ELF-1 (cell line): ENCODE results near the gene HM13.
"Not testable (repeated sequence)": the region's sequence is repeated elsewhere in the genome, so short reads cannot be mapped to it uniquely, and the experiment has no call there.

Experiments
- DNase-seq: peaks from one replicate; pipeline ENCODE4 v3.0.0-alpha.2; 2016; ENCODE audit warnings: low read depth, low spot score

Gene HM13

GRCh38 chr20:31500527-31500926 is 13.7 kb upstream of the HM13 start:
- DNase-seq: no peak

- DNase-seq: peak; percentile 94
These were observed 11.2 kb upstream of the HM13 start for GRCh38 chr20:31502884-31503673.

- DNase-seq: no peak
These were observed 8.3 kb upstream of the HM13 start for GRCh38 chr20:31505903-31506302.

GRCh38 chr20:31508517-31509244 is 5.6 kb upstream of the HM13 start:
- DNase-seq: no peak

GRCh38 chr20:31515072-31515774 is 981 bp downstream of the HM13 start:
- no peak for DNase-seq

GRCh38 chr20:31515775-31516107 is 1.5 kb downstream of the HM13 start:
- no peak for DNase-seq

- DNase-seq: no peak
These were observed 1.9 kb downstream of the HM13 start for GRCh38 chr20:31516166-31516565.

- no peak for DNase-seq
These were observed 2.4 kb downstream of the HM13 start for GRCh38 chr20:31516651-31517050.

- peak; percentile 66 for DNase-seq
These were observed 3.1 kb downstream of the HM13 start for GRCh38 chr20:31517373-31517772.

GRCh38 chr20:31521267-31521666 is 7.0 kb downstream of the HM13 start:
- DNase-seq: not testable (repeated sequence)

- no peak for DNase-seq
These were observed 8.5 kb downstream of the HM13 start for GRCh38 chr20:31522731-31523130.

GRCh38 chr20:31523361-31524283 is 9.4 kb downstream of the HM13 start:
- DNase-seq: no peak

GRCh38 chr20:31527266-31527665 is 13.0 kb downstream of the HM13 start:
- DNase-seq: no peak

GRCh38 chr20:31535298-31535697 is 21.1 kb downstream of the HM13 start:
- DNase-seq: no peak

GRCh38 chr20:31536575-31536974 is 22.3 kb downstream of the HM13 start:
- DNase-seq: no peak

- no peak for DNase-seq
These were observed 23.1 kb downstream of the HM13 start for GRCh38 chr20:31537116-31537871.

GRCh38 chr20:31537890-31538289 is 23.6 kb downstream of the HM13 start:
- no peak for DNase-seq

GRCh38 chr20:31538326-31538725 is 24.1 kb downstream of the HM13 start:
- no peak for DNase-seq

GRCh38 chr20:31539636-31540035 is 25.4 kb downstream of the HM13 start:
- DNase-seq: not testable (repeated sequence)

GRCh38 chr20:31540406-31540805 is 26.2 kb downstream of the HM13 start:
- no peak for DNase-seq
